Muscle layer of duodenum (tissue), 2 donors: ENCODE results near the gene AFF3.

Experiments
- H3K27ac ChIP-seq: one replicate; pipeline ENCODE4 v1.7.0; 2013; ENCODE audit warnings: mild to moderate bottlenecking, low read length
- H3K27me3 ChIP-seq: one replicate; pipeline ENCODE4 v1.7.0; 2013; ENCODE audit warnings: low read depth, mild to moderate bottlenecking, control low read depth, low read length
- H3K36me3 ChIP-seq, 2 donors: one replicate each; pipeline ENCODE4 v1.7.0; 2013; ENCODE audit warnings: low read length in 2 of 2, control low read depth in 1 of 2, mild to moderate bottlenecking in 1 of 2; ENCODE audit not compliant: insufficient read depth in 2 of 2, control insufficient read depth in 1 of 2
- H3K4me1 ChIP-seq, 2 donors: one replicate each; pipeline ENCODE4 v1.7.0; 2013; ENCODE audit warnings: low read length in 2 of 2, mild to moderate bottlenecking in 2 of 2, control low read depth in 1 of 2, moderate library complexity in 1 of 2; ENCODE audit not compliant: insufficient read depth in 2 of 2, control insufficient read depth in 1 of 2
- H3K4me3 ChIP-seq, 2 donors: one replicate each; pipeline ENCODE4 v1.7.0; 2013; ENCODE audit warnings: low read length in 2 of 2, low read depth in 1 of 2, mild to moderate bottlenecking in 1 of 2
- H3K9me3 ChIP-seq, 2 donors: one replicate each; pipeline ENCODE4 v1.7.0; 2013; ENCODE audit warnings: low read length in 2 of 2, control low read depth in 1 of 2, mild to moderate bottlenecking in 1 of 2; ENCODE audit not compliant: control insufficient read depth in 1 of 2
- donor health status: healthy.

The AFF3 gene

GRCh38 chr2:99977966-99978365 is 164.4 kb downstream of the AFF3 start:
- Histone ChIP-seq H3K36me3 (no peaks in the 10 kb centered on the region), H3K27me3 (no peaks in the 10 kb centered on the region), H3K4me1 (no peaks in the 10 kb centered on the region), H3K27ac (no peak overlapping the region), H3K4me3 (no peak overlapping the region), H3K9me3 (no peaks in the 10 kb centered on the region)

GRCh38 chr2:99975386-99975785 is 167.0 kb downstream of the AFF3 start:
- no peaks in the 10 kb centered on the region for H3K36me3 ChIP-seq

DNA sequence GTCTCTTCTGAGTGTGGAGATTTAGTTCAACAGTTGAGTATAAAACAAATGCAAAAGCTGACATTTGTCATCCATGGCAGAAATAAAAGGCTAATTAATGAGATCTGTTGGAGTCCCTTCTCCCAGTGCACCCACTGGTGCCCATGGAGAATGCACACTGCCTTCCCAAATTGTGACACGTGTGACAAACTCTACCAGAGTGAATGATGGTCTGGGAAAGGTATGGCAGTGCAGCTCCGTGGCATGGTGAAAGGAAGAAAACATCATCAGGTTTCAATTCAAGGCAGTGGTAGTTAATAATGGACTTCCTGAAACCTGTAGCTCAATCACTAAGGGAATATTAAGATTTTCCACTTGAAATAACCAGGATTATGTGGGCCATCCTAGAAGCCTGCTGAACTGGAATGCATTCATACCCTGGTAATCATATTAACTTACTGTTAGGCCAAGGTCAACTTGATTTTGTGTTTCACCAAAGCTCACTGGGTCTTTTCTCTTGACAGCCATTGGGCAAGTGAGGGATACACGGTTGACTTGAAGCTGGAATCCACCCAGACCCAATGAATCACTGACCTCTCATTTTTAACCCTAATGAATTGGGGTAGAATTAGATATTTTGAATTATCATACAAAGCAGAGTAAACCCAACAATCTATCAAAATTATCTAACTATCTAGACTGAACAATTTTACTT is 167.6 kb downstream of the AFF3 start:
- Histone ChIP-seq H3K27me3 (no peaks in the 10 kb centered on the region), H3K4me1 (no peaks in the 10 kb centered on the region), H3K27ac (no peak overlapping the region), H3K4me3 (no peak overlapping the region), H3K9me3 (no peaks in the 10 kb centered on the region), H3K36me3 (no peaks in the 10 kb centered on the region)

More at GRCh38 chr2:99975386-99975785, 167.0 kb downstream of the AFF3 start:
- H3K9me3 ChIP-seq, result no peaks in the 10 kb centered on the region
- no peak overlapping the region for H3K27ac ChIP-seq
- no peaks in the 10 kb centered on the region for H3K27me3 ChIP-seq
- H3K4me3 ChIP-seq, result no peak overlapping the region
- no peaks in the 10 kb centered on the region for H3K4me1 ChIP-seq

GRCh38 chr2:99974275-99974674 is 168.1 kb downstream of the AFF3 start:
- Histone ChIP-seq H3K27ac (no peak overlapping the region), H3K9me3 (no peaks in the 10 kb centered on the region), H3K4me3 (no peak overlapping the region), H3K4me1 (no peaks in the 10 kb centered on the region), H3K27me3 (no peaks in the 10 kb centered on the region), H3K36me3 (no peaks in the 10 kb centered on the region)

DNA sequence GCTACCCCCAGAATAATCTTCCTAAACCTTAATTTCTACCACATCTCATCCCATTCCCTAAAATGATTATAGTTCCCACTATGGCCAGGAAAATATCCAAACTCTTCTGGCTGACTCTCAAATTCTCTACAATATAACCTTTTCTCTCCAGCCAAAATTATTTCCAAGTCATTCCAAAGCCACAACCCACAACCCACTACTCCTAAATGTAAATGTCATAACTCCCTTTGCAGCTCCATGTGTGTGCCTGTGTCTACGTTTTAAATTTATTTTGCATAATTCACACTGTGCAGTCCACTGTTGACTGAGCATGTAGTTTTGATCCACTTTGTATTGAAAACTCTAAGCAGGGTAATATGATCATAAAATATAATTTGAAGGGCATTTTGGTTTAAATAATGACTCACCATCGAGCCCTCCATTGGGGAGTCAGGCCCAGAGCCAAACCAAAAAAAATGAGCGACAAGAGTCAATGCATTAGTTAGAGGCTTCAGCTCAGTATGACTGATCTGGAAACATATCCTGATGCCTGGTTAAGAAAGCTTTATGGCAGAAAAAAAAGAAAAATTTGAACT is 171.0 kb downstream of the AFF3 start:
- Histone ChIP-seq H3K27me3 (no peaks in the 10 kb centered on the region), H3K27ac (no peak overlapping the region), H3K4me3 (no peak overlapping the region), H3K36me3 (no peaks in the 10 kb centered on the region), H3K4me1 (no peaks in the 10 kb centered on the region), H3K9me3 (no peaks in the 10 kb centered on the region)

- H3K27ac ChIP-seq, result no peak overlapping the region
- H3K4me1 ChIP-seq, result no peaks in the 10 kb centered on the region
- H3K9me3 ChIP-seq, result no peaks in the 10 kb centered on the region
- no peaks in the 10 kb centered on the region for H3K27me3 ChIP-seq
- H3K4me3 ChIP-seq, result no peak overlapping the region
- H3K36me3 ChIP-seq, result no peaks in the 10 kb centered on the region
These were observed 172.0 kb downstream of the AFF3 start for GRCh38 chr2:99970292-99970868.

- no peaks in the 10 kb centered on the region for H3K27me3 ChIP-seq
- no peak overlapping the region for H3K4me3 ChIP-seq
- no peaks in the 10 kb centered on the region for H3K4me1 ChIP-seq
- no peaks in the 10 kb centered on the region for H3K36me3 ChIP-seq
- H3K27ac ChIP-seq, result no peak overlapping the region
- no peaks in the 10 kb centered on the region for H3K9me3 ChIP-seq
These were observed 181.0 kb downstream of the AFF3 start for GRCh38 chr2:99961196-99961913.

DNA sequence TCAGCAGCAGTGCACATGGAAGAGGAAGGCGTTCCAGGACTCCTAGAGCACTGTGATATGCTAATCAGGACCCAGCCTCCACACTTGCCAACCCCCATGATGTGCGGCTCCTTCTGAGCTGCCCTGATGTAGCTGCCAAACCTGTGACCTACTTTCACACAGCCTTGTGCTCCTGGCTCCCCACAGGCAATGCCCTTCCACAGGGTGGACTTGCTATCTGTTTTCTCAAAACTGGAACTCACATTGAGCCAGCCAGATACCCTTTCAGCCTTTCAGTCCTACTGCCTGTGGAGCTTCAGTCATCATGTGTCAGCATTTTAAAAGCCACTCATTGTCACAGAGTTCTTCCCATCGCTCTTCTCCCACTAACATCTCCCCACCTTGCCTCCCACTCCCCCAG is 181.6 kb downstream of the AFF3 start:
- no peaks in the 10 kb centered on the region for H3K9me3 ChIP-seq
- H3K36me3 ChIP-seq, result no peaks in the 10 kb centered on the region
- H3K27me3 ChIP-seq, result no peaks in the 10 kb centered on the region
- H3K4me1 ChIP-seq, result no peaks in the 10 kb centered on the region
- H3K4me3 ChIP-seq, result no peak overlapping the region
- no peak overlapping the region for H3K27ac ChIP-seq

DNA sequence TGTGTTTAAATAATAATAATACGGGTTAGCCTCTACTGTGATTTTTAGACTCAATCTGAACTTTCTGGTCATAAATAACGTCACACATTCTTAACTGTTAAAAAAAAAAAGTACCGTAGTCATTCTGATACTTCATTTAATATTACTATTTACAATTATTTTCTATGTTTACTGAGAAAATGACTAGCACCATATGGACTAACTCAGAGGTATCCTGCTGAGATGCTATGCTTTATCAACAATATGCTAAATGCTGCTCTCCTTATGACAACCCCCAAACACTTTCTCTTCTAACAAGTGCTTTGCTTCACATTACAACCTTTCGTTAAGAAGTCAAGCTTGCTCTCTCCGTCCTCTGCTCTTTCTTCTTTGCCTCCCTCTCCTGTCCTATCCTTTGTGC is 182.1 kb downstream of the AFF3 start:
- Histone ChIP-seq H3K4me1 (no peaks in the 10 kb centered on the region), H3K27ac (no peak overlapping the region), H3K4me3 (no peak overlapping the region), H3K27me3 (no peaks in the 10 kb centered on the region), H3K9me3 (no peaks in the 10 kb centered on the region), H3K36me3 (no peaks in the 10 kb centered on the region)

DNA sequence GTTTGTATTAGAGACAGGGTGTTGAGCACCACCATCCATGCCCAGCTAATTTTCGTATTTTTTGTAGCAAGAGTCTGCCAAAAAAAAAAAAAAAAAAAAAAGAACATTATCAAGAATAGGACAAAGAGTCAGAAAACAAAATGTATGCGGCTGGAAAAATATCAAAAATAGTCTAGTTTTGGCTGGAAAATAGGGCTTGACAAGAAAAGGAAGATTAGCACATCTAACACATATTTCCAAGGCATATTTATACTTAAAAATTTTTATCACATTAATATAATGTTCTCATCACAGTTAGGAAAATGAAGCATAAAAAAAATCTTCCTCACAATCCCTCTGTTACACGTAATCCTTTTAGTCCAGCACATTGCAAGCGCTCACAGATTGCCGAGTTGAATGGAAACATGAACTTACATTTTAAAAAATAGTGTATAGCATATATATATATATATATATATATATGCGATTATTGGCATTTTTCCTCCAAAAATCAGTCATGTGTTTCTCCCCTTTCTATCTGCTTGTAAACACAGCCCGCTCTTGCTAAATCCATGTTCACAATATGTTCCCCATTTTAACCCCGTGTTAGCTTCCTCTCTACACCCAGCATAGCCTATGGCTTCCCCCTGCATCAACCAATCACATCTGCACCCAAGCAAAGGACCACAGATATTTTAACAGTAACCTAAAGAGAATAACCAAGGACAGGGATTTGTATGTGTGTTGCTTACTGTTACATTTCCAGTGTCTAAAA is 183.0 kb downstream of the AFF3 start:
- Histone ChIP-seq H3K9me3 (no peaks in the 10 kb centered on the region), H3K27me3 (no peaks in the 10 kb centered on the region), H3K4me3 (no peak overlapping the region), H3K36me3 (no peaks in the 10 kb centered on the region), H3K4me1 (no peaks in the 10 kb centered on the region), H3K27ac (no peak overlapping the region)
